ENCODE results near the gene TMEM181. TPM values are rescaled to one million over a fixed set of nuclear protein-coding genes. Genes with fewer than 3 reads are reported as not detected.

The TMEM181 gene
- total and polyA plus RNA-seq, 4 experiments from 2014 or later = 4.3 to 28.0 (median 17.1) TPM

DNA sequence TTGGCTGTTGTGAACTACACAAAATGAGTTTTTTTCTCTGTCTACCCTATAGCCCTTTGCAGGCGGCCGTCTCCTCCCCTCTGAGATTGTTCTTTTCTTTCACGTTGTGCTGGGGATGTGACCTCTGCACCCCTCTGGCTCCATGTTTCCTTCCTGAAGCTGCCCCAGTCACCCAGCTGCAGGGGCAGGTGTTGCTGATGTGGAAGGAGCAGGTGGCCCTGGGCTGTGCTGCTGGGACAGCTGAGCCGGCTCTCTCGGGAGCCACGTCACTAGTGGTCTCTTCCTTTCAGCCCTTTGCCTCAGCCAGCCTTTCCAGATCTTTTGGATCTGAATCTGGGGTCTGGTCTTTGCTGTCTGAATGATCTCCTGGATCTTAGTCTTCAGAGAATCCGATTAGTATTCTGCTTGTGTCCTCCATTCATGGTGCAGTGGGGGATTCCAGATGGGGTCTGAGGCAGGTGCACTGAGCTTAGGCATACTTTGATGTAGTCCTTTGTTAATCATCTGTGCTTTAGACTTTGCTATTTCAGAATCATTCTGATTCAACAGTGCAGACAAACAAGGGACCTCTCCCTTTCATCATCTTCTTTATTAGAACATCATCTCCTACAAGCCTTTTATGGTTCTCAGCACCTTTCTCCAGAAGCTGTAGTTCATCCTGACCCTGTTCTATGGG, 31.4 kb downstream of the TMEM181 start:
- Mint-ChIP-seq H3K36me3 (peaks cover 70 to 87% of the 10 kb centered on the region in 2 donors), H3K27me3 (no peaks in the 10 kb centered on the region), H3K27ac (peak overlapping the region in 5 of 7 donors; percentile 35 to 86 (median 36)), H3K4me3 (no peak overlapping the region), H3K9me3 (no peaks in the 10 kb centered on the region), H3K4me1 (peaks cover 0 to 4% (median 0%) of the 10 kb centered on the region in 4 donors)
- no peaks in the 10 kb centered on the region for H3K4me1 ChIP-seq (ENCODE audit: insufficient read depth, low read length)
- intact Hi-C loops (cut with micrococcal nuclease) = no loop called here
- no peak overlapping the region for H3K4me3 ChIP-seq (ENCODE audit: low read length in 2 of 2)
- peaks cover 69% of the 10 kb centered on the region for H3K36me3 ChIP-seq (ENCODE audit: insufficient read depth, low read length)
- no peaks in the 10 kb centered on the region for H3K9me3 ChIP-seq (ENCODE audit: control insufficient read depth in 1 of 2, low read length in 2 of 2)
- ChIA-PET POLR2A (ENCODE audit: partially characterized antibody) (no interaction called here), CTCF (ENCODE audit: partially characterized antibody) (interaction anchor here (1.7 kb wide), 1 partner anchor 13 kb away, joined by 3 read pairs; no protein-coding TSS in a partner anchor)
- no peak for DNase-seq
- H3K27ac ChIP-seq (ENCODE audit: low read depth, low read length) = no peak overlapping the region
- no peaks in the 10 kb centered on the region for H3K27me3 ChIP-seq (ENCODE audit: insufficient read depth, low read length)

DNA sequence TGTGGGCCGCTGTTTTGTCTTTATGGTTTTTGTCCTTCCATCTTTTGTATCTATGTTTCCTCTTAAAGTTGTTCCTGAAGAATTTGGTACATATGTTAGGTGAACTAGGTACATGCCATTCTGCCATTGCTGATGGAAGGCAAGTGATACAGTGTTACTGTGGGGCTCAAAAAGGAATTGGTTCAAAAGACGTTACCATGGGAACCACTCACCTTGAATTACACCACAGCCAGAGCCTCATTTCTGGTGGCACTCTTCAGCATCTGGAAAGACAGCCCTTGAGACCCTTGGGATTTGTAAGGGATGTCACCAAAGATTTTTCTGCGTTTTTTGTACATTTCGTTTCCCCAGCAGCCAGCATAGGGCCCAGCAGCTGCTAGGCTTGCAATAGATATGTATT, 31.9 kb downstream of the TMEM181 start:
- no peaks in the 10 kb centered on the region for H3K4me1 ChIP-seq (ENCODE audit: insufficient read depth, low read length)
- H3K27me3 ChIP-seq (ENCODE audit: insufficient read depth, low read length) = no peaks in the 10 kb centered on the region
- H3K9me3 Mint-ChIP-seq = no peaks in the 10 kb centered on the region
- peaks cover 71 to 87% of the 10 kb centered on the region in 2 donors for H3K36me3 Mint-ChIP-seq
- no peaks in the 10 kb centered on the region for H3K27me3 Mint-ChIP-seq
- peak overlapping the region in 6 of 7 donors; percentile 25 to 86 (median 36) for H3K27ac Mint-ChIP-seq
- peaks cover 69% of the 10 kb centered on the region for H3K36me3 ChIP-seq (ENCODE audit: insufficient read depth, low read length)
- no peaks in the 10 kb centered on the region for H3K9me3 ChIP-seq (ENCODE audit: control insufficient read depth in 1 of 2, low read length in 2 of 2)
- no peak for DNase-seq
- peaks cover 0 to 6% (median under 1%) of the 10 kb centered on the region in 4 donors for H3K4me1 Mint-ChIP-seq
- no peak overlapping the region for H3K4me3 Mint-ChIP-seq
- ChIA-PET POLR2A (ENCODE audit: partially characterized antibody) (no interaction called here), CTCF (ENCODE audit: partially characterized antibody) (interaction anchor here (1.8 kb wide), 1 partner anchor 377 kb away, joined by 4 read pairs; no protein-coding TSS in a partner anchor)
- no peak overlapping the region for H3K27ac ChIP-seq (ENCODE audit: low read depth, low read length)
- no peak overlapping the region for H3K4me3 ChIP-seq (ENCODE audit: low read length in 2 of 2)
- intact Hi-C loops (cut with micrococcal nuclease) = no loop called here

DNA sequence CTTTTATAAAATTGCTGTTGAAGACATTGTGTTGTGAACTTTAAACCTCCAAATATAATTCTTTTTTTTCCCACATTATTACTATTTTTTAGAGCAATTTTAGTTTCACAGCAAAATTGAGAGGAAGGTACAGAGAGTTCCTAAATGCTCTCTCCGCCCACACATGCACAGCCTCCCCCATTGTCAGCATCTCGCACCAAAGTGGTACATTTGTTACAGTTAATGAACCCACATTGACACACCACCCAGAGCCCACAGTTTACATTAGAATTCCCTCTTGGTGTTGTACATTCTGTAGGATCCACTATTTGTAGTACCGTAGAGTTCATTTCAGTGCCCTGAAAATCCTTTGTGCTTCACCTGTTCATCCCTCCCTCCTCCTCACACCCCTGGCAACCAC, 33.8 kb downstream of the TMEM181 start:
- Histone ChIP-seq H3K27me3 (ENCODE audit: insufficient read depth, low read length) (no peaks in the 10 kb centered on the region), H3K9me3 (ENCODE audit: control insufficient read depth in 1 of 2, low read length in 2 of 2) (no peaks in the 10 kb centered on the region), H3K27ac (ENCODE audit: low read depth, low read length) (no peak overlapping the region), H3K36me3 (ENCODE audit: insufficient read depth, low read length) (peaks cover 69% of the 10 kb centered on the region), H3K4me1 (ENCODE audit: insufficient read depth, low read length) (no peaks in the 10 kb centered on the region), H3K4me3 (ENCODE audit: low read length in 2 of 2) (no peak overlapping the region)
- Mint-ChIP-seq H3K4me1 (peaks cover 0 to 10% (median 2%) of the 10 kb centered on the region in 4 donors), H3K9me3 (no peaks in the 10 kb centered on the region), H3K27ac (peak overlapping the region in 4 of 7 donors; percentile 9 to 69 (median 56)), H3K27me3 (no peaks in the 10 kb centered on the region), H3K4me3 (no peak overlapping the region), H3K36me3 (peaks cover 67 to 86% of the 10 kb centered on the region in 2 donors)
- CTCF ChIA-PET (ENCODE audit: partially characterized antibody) = interaction anchor here (1.2 to 2.7 kb wide), 5 partner anchors 26 to 379 kb away, joined by 3 to 18 read pairs (median 10); no protein-coding TSS in a partner anchor
- POLR2A ChIA-PET (ENCODE audit: partially characterized antibody) = no interaction called here
- DNase-seq = no peak
- intact Hi-C loops (cut with micrococcal nuclease) = no loop called here

DNA sequence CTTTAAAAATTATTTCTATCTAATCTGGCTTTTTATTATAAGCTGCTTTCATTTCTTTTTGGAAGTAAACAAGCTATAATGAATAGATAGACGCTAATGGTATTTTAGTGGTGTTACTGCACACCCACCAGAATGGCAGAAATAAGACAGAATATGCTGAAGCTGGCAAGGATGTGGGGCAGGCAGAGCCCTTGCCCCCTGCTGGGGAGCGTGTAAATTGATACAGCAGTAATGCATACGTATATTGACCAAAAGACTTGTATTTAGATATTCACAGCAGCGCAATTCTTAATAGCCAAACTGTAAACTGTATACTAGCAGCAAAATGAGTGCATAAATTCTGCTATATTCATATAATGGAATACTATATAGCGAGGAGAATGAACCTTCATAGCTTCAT, 35.3 kb downstream of the TMEM181 start:
- Histone ChIP-seq H3K4me3 (ENCODE audit: low read length in 2 of 2) (no peak overlapping the region), H3K9me3 (ENCODE audit: control insufficient read depth in 1 of 2, low read length in 2 of 2) (no peaks in the 10 kb centered on the region), H3K27me3 (ENCODE audit: insufficient read depth, low read length) (no peaks in the 10 kb centered on the region), H3K36me3 (ENCODE audit: insufficient read depth, low read length) (peaks cover 57% of the 10 kb centered on the region), H3K27ac (ENCODE audit: low read depth, low read length) (no peak overlapping the region), H3K4me1 (ENCODE audit: insufficient read depth, low read length) (no peaks in the 10 kb centered on the region)
- POLR2A ChIA-PET (ENCODE audit: partially characterized antibody) = interaction anchor here (0.6 to 1.0 kb wide), 2 partner anchors 29 to 31 kb away, joined by 3 read pairs; no protein-coding TSS in a partner anchor
- Mint-ChIP-seq H3K27ac (peak overlapping the region in 1 of 7 donors; percentile 52), H3K27me3 (no peaks in the 10 kb centered on the region), H3K4me3 (no peak overlapping the region), H3K9me3 (no peaks in the 10 kb centered on the region), H3K4me1 (peaks cover 0 to 12% (median 2%) of the 10 kb centered on the region in 4 donors), H3K36me3 (peaks cover 57 to 82% of the 10 kb centered on the region in 2 donors)
- DNase-seq = peak in 4 of 5 donors; percentile 12 to 26 (median 21)
- CTCF ChIA-PET (ENCODE audit: partially characterized antibody) = interaction anchor here (1.0 to 3.4 kb wide), 8 partner anchors 11 to 381 kb away, joined by 3 to 20 read pairs (median 11); no protein-coding TSS in a partner anchor
- intact Hi-C loops (cut with micrococcal nuclease) = no loop called here

DNA sequence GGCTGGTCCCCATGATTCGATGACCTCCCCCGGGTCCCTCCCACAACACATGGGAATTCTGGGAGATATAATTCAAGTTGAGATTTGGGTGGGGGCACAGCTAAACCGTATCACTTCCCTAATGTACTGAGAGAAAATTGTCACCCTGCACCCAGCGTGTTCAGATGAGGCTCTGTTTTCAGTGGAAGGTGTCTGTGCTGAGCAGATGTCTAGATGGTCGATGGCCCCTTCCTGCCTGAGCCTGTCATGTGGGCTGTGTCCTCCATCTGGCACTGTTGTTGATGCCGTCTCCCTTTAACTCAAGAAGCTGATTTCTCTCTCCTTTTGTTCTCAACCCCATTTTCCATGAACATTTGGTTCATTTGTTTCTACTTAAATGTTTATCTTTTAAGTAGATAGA, 37.0 kb downstream of the TMEM181 start:
- Histone ChIP-seq H3K27me3 (ENCODE audit: insufficient read depth, low read length) (no peaks in the 10 kb centered on the region), H3K27ac (ENCODE audit: low read depth, low read length) (no peak overlapping the region), H3K9me3 (ENCODE audit: control insufficient read depth in 1 of 2, low read length in 2 of 2) (no peaks in the 10 kb centered on the region), H3K4me1 (ENCODE audit: insufficient read depth, low read length) (no peaks in the 10 kb centered on the region), H3K36me3 (ENCODE audit: insufficient read depth, low read length) (peaks cover 43% of the 10 kb centered on the region), H3K4me3 (ENCODE audit: low read length in 2 of 2) (no peak overlapping the region)
- DNase-seq = no peak
- Mint-ChIP-seq H3K4me1 (peaks cover under 1 to 9% (median 2%) of the 10 kb centered on the region in 4 donors), H3K27ac (peak overlapping the region in 5 of 7 donors; percentile 11 to 81 (median 67)), H3K4me3 (no peak overlapping the region), H3K9me3 (no peaks in the 10 kb centered on the region), H3K36me3 (peaks cover 45 to 69% of the 10 kb centered on the region in 2 donors), H3K27me3 (no peaks in the 10 kb centered on the region)
- ChIA-PET POLR2A (ENCODE audit: partially characterized antibody) (no interaction called here), CTCF (ENCODE audit: partially characterized antibody) (interaction anchor here (3.0 to 3.4 kb wide), 2 partner anchors 9 to 94 kb away, joined by 12 to 20 read pairs; no protein-coding TSS in a partner anchor)
- intact Hi-C loops (cut with micrococcal nuclease) = no loop called here

DNA sequence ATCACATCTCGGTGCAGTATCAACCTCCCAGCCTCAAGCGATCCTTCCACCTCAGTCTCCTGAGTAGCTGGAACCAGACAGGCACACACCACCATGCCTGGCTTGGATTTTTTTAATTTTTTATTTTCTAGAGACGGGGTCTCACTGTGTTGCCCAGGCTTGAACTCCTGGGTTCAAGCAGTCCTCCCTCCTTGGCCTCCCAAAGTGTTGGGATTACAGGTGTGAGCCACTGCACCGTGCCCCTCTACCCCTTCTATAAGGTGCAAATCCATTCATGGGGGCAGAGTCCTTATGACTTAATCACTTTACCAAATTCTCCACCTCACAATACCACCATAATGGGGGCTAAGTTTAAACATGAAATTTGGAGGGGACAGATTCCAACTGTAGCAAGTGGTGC, 37.7 kb downstream of the TMEM181 start:
- Mint-ChIP-seq H3K27ac (peak overlapping the region in 4 of 7 donors; percentile 11 to 28 (median 22)), H3K9me3 (no peaks in the 10 kb centered on the region), H3K27me3 (no peaks in the 10 kb centered on the region), H3K36me3 (peaks cover 49 to 72% of the 10 kb centered on the region in 2 donors), H3K4me1 (peaks cover 5 to 9% (median 6%) of the 10 kb centered on the region in 4 donors), H3K4me3 (no peak overlapping the region)
- no peak for DNase-seq
- ChIA-PET CTCF (ENCODE audit: partially characterized antibody) (interaction anchor here (3.4 kb wide), 1 partner anchor 8 kb away, joined by 20 read pairs; no protein-coding TSS in a partner anchor), POLR2A (ENCODE audit: partially characterized antibody) (no interaction called here)
- Histone ChIP-seq H3K4me1 (ENCODE audit: insufficient read depth, low read length) (no peaks in the 10 kb centered on the region), H3K27me3 (ENCODE audit: insufficient read depth, low read length) (no peaks in the 10 kb centered on the region), H3K4me3 (ENCODE audit: low read length in 2 of 2) (no peak overlapping the region), H3K9me3 (ENCODE audit: control insufficient read depth in 1 of 2, low read length in 2 of 2) (no peaks in the 10 kb centered on the region), H3K36me3 (ENCODE audit: insufficient read depth, low read length) (peaks cover 36% of the 10 kb centered on the region), H3K27ac (ENCODE audit: low read depth, low read length) (no peak overlapping the region)
- intact Hi-C loops (cut with micrococcal nuclease) = no loop called here

DNA sequence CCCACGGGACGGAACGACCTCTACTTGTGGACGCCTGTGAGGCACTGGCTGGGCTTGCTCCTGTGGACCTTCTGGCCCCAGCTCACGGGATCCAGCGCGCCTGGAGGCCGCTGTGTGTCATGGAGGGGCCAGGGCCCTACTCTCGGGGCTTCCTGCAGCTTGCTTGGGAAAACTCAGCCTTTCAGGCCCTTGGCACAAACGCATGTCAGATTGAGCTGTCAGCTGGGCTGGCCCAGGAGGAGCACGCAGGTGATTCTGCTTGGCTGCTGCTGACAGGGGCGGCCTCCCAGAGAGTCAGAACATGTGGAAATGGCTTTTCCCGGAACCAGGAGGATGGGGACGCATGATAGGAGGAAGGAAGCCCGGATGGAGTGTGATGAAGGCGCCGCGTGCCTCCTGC, 39.7 kb downstream of the TMEM181 start:
- Mint-ChIP-seq H3K4me1 (peaks cover 9 to 14% (median 12%) of the 10 kb centered on the region in 4 donors), H3K36me3 (peaks cover 41 to 70% of the 10 kb centered on the region in 2 donors), H3K4me3 (no peak overlapping the region), H3K9me3 (no peaks in the 10 kb centered on the region), H3K27me3 (no peaks in the 10 kb centered on the region), H3K27ac (no peak overlapping the region)
- Histone ChIP-seq H3K27ac (ENCODE audit: low read depth, low read length) (no peak overlapping the region), H3K36me3 (ENCODE audit: insufficient read depth, low read length) (peaks cover 31% of the 10 kb centered on the region), H3K4me3 (ENCODE audit: low read length in 2 of 2) (no peak overlapping the region), H3K27me3 (ENCODE audit: insufficient read depth, low read length) (no peaks in the 10 kb centered on the region), H3K9me3 (ENCODE audit: control insufficient read depth in 1 of 2, low read length in 2 of 2) (no peaks in the 10 kb centered on the region), H3K4me1 (ENCODE audit: insufficient read depth, low read length) (no peaks in the 10 kb centered on the region)
- POLR2A ChIA-PET (ENCODE audit: partially characterized antibody) = no interaction called here
- CTCF ChIA-PET (ENCODE audit: partially characterized antibody) = interaction anchor here (1.1 kb wide), 1 partner anchor 379 kb away, joined by 3 read pairs; no protein-coding TSS in a partner anchor
- no peak for DNase-seq
- intact Hi-C loops (cut with micrococcal nuclease) = no loop called here

All from CD4-positive, alpha-beta memory T cell (primary cell).